GM19043 (cell line): ENCODE results near the gene MDN1.

Source experiments
- ATAC-seq: cut with Tn5 transposase; IDR thresholded peaks from one replicate; pipeline ENCODE4 v1.9.1; 2021; ENCODE audit warnings: low read depth; ENCODE audit not compliant: unreplicated experiment

Gene MDN1

DNA sequence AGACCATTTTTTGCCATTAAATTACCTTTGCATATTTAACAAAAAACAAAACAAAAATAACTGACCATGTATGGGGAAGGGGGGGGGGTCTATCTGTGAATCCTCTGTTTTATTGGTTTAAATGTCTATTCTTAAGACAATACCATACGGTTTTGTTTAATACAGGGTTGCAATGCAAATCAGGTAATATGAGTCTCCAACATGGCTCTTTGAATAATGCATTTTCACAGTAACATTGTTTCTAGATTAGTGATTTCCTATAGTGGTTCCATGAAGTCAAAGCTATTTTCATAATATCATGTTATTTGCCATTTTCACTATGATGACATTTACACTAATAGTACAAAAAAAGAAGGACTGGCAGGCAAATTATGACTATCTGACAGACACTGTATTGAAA is 116.3 kb downstream of the MDN1 start:
- no peak for ATAC-seq

DNA sequence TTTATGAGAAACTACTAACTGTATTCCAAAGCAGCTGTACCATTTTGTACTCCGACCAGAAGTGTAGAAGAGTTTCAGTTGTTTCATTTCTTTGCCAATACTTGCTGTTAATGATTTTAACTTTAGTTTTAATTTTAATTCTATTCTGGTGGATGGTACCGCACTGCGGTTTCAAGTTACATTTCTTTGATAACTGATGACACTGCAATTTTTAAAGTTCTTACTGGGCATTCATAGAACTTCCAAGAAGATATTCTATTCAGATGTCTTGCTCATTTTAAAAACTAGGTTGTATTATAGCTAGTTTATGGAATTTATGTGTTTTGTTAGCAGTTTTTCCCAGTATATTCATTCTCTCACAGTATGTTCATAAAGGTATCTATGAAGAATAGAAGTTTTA is 117.2 kb downstream of the MDN1 start:
- no peak for ATAC-seq

DNA sequence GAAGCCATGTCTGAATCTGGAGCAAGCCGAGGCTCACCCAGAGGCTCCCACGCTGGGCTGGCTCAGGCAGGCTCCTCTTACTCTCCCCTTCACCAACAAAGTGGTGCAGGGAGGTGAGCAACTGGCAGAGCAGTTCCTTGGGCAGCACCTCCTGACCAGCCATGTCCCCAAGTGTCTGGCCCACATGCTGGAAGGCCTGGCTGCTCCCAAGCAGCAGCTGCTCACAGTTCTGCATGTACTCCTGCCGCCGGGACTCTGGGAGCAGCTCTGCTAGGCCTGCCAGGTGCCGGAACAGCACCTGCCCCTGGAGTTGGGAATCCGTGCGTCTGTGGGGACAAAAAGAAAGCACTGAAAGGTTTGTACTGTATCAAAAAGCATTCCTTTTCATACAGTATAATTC is 123.9 kb downstream of the MDN1 start:
- no peak for ATAC-seq

DNA sequence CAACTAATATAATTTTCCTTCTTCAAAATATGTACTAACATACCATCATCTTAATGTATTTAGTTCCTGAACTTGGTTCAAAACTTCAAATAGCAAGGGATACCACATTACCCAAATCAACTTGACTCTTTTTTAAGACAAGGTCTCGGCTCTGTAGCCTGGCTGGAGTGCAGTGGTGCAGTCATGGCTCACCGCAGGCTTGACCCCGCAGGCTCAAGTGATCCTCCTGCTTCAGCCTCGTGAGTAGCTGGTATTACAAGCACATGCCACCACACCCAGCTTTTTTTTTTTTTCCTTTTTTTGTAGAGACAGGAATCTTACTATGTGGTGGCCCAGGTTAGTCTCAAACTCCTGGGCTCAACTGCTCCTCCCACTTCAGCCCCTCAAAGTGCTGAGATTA is 125.2 kb downstream of the MDN1 start:
- ATAC-seq = no peak

DNA sequence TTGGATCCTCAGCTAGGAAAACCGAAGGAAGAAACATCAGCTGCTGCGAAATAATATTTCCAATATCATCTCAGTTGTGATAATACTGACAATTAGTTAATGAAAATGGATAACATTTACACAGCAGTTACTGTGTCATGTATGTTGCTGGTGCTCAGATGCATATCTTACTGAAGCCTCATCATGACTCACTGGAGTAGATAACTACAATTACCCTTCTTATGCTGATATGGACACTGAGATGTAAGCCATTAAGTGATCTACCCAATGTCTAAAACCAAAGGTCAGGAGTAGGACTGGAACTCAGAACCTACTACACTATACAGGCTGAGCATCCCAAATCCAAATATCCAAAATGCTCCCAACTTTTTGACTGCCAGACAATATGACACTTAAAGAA is 126.4 kb downstream of the MDN1 start:
- no peak for ATAC-seq

DNA sequence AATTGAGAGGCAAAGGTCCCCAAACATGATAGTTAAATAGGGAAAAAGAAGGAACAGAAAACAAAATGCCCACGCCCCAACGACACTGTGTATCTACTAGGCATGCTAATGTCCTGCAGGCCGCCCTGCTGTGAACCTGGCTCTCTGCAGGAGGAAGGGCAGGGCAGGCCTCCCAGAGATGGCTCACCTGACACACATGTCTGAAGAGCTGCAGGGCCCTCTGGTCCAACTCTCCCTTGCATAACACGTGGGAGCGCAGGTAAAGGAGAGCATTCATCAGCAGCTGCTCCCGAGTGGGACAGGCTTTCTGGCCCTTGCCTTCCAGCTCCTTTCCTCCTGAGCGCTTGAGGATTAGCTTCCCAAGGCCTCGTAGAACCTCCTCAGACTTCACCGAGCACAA is 127.3 kb downstream of the MDN1 start:
- ATAC-seq = no peak

DNA sequence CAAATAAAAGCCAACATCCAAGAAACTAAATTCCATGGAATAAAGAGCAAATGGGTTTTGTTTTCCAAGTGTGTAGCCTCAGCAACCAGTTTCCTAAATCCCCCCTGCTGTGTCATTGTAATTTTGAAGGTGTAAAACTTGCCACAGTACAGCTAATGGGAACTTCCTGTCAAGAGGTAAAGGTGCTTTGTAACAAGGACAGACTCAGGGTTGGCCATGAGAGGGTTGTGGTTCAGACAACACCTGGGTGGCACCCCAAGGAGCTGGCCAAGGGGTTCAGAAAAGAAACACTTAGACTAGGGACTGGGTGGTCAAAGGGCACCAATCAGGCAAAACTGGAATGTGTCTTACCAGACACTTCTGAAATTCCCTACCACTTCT is 128.7 kb downstream of the MDN1 start:
- no peak for ATAC-seq

DNA sequence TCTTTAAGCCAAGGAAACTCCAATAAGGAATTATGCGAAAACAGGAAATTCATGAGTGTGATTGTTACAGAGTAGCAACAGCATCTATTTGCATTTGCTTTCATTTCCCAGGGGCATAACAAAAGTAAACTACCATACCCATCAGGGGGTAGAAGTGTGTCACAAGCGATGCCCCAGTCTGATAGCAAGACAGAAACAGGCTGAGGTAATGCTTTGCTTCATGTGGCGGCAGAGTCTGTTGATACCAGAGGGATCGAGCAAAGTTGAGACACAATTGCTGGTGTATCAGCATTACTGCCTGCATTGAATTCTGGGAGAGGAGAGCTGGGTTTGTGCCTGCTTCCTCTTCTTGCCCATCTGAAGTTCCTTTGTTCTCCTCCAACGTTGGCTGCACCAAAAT is 129.9 kb downstream of the MDN1 start:
- no peak for ATAC-seq

DNA sequence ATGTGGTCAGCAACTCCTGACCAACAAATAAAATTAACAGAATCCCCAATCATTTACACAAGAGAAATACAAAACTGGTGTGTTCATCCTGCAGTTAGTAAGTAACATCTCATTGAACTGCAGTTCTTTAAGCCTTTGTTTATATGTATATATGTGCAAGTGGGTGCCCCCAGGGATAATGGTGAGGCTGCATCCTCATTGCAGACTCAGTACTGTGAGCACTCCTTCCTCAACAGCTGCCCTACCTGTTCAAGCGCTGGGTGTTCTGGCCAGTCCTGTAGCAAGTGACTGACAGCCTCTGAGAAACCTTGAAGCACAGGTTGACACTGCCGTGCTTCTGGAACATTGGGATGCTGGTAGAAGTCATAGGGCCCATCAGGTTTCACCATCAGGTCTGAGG is 131.3 kb downstream of the MDN1 start:
- no peak for ATAC-seq

DNA sequence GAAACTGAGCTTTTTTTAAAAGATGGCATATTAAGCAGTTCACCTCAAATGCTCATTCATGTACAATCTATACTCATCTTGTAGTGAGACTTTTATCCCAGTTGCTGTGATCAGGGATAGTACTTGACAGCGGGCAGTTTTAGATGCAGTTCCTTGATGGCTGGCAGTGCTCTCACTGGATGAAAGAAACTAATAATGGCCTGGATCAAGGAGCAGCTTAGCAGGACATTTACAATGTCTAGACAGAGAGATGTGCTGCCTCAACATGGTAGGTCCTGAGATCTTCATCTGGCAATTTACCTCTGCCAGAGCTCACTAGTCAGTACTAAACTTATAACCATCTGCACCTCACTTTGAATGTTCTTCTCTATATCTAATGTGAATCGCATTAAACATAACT is 134.3 kb downstream of the MDN1 start:
- no peak for ATAC-seq

DNA sequence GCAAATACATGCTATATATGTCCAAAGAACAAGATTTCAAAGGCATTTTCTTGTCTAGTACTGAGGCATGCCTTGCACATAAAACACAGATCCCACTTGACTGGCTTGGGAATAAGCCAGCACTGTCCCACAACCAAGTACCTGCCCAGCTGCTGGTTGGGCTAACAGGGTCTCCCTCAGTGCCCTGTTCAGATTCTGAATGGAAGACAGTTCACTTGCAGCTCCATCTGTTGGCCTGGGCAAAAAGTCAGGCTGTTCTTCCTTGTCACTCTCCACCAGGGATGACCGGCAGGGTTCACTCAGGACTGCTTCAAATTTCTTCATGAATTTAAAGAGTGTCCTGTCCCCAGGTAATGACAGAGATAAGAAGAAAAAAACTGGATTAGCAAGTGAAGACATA is 136.6 kb downstream of the MDN1 start:
- no peak for ATAC-seq

DNA sequence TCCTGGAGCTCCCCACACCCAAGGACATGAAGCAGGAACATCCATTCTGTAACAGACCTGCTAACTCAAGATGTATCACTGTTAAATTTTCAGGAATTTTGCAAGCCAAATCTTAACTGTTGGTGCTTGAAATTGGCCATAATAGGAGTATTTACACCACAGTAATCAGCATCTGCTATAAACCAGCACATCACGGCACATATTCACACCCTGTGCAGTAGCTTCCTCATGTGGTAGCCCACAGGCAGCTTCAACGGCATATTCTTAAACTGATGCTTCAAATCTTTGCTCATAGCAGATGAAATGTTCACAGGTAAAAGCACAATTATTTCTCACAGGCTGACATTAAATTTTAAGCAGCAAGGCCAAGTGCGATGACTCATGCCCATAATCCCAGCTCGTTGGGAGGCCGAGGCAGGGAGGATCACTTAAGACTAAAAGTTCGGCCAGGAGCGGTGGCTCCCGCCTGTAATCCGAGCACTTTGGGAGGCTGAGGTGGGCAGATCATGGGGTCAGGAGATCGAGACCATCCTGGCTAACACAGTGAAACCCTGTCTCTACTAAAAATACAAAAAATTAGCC is 137.5 kb downstream of the MDN1 start:
- no peak for ATAC-seq

DNA sequence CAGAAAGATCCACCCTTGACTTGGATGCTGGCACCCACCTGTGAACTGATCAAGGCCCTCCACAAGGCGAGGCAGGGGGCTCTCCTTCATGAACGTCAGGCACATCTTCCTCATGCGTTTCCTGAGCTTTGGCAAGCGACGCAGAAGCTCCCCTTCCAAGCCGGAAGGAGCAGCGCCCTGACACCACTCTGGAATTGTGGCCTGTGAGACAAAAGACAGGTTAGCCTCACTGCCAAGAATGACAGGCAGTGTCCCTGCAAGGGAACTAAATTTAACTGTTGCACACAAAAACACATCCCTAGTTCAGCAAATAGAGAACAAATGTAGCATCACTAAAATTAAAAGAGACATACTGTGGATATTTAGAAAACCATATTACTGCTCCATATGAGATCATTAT is 139.0 kb downstream of the MDN1 start:
- no peak for ATAC-seq

DNA sequence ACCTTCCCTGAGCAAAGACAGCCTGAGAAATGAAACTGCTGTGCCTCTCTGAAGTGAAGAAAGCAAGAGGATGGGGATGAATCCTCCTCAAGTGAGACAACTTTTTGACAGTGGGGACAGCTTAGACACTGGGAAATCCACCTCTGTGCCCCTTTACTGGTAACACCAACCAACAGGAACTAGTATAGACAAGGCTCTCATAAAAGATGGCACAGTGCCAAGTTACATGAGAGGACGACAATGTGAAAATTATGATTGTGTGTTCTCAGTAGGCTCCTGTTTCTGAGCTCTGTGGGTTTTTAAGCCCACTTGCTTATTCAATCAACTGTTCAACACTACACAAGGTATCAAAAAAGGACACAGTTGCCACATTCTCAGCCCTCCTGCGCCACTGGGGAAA is 139.4 kb downstream of the MDN1 start:
- no peak for ATAC-seq

DNA sequence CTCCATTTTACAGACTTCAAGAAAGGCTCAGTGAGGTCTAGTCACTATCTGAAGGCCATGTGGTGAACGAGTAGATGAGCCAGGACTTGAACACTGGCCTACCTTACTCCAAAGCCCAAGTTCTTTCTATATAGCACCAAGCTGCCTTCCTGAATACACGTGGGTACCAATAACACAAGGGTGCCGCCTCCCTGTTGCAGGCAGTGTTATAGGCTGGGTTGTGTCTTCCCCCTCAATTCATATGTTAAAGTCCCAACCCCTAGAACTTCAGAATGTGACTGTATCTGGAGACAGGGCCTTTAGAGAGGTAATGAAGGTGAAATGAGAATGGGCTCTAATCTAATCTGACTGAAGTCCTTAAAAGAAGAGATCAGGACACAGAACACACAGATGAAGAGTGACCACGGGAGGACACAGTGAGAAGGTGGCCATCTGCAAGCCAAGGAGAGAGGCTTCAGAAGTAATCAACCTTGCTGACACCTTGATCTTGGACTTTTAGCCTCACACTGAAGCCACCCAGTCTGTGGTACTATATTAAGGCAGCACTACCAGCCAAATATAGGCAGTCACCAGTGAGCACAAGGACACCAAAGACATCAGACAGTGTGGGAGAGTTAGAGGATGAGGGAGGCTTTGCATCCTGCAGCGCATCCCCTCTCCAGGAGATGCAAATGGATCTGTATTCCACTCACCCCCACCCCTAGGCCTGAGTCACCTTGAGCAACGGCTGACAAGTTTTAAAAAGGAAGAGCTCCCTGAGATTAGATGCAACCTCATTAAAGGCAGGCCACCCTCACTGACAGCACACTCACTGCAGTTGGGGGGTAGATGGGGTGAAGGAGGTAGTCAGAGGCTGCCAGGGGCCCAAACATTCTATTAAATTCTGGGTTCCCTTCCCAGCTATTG is 140.1 kb downstream of the MDN1 start:
- ATAC-seq = no peak

DNA sequence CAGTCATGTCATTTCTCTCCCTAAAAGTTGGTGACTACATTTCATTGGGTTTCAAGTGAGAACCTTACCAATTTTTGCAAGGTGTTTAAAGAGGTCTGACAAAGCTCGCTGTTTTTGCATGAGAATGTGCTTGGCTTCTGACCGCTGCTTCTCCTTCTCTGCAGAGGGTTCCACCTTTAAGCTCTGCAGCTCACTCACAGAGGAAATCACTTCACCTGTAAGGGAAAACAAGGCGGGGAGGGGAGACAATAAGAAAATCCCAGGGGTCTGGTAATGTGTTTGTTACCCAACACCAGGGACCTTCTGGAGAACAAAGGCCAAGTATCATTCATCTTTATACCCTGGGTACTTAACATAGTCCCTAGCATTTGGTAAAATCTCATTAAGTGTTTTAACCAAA is 141.1 kb downstream of the MDN1 start:
- ATAC-seq = no peak

DNA sequence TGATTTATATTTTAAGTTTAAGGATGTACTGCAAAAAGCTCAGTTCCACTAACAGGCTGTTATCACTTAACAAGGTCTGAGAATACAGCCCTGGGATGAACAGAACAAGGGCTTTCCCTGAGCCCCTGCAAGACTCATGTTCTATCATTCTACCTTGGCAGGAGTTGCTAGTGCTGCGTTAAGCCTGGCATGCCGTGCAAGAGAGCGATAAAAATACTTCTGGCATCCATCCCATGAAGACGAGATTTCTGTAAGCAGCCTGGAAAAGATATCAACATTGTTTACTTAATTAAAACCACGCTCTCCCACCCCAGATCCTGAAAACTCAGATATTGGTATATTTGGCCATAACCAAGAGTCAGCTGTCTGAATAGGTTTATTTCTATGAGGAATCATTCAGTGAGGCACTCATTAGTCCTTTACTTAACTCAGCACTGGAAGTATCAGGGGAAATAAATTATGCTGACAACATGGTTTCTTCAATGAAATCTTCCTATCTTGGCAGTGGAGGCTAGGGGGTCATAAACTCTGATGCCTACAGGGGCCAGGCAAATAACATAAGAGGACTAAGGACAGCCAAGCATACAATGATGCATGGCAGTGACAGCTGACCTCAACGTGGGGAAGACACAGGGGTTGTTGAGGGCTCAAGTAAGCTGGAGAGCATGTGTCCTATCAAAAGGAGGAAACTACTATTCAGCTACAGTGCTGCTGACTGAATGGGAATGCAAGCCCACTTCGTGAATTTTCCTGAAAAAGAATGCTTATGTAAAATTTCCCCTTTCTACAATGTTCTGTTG is 143.4 kb downstream of the MDN1 start:
- no peak for ATAC-seq

DNA sequence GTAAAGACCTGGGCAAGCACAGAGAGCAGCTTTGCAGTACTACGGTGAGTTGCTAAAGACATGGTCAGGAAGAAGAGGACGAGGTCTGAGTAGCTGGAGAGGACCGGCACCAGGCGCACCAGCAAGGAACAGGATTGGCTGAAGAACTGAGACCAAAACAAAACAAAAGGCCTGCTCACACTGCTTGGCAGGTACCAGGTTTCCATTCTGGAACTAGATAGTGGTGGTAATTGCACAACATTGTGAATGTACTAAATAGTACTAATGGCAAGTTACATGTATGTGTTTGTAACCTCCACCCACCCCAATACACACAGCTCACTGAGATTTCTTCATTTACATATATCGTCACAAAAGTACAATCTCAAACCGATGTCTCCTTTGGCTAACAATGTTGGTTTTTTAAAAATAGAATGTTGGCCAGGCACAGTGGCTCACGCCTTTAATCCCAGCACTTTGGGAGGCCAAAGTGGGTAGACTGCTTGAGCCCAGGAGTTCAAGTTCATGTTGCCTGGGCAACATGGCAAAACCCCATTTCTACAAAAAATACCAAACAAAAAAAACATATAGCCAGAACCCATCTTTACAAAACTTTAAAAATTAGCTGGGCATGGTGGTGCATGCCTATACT is 148.5 kb downstream of the MDN1 start:
- no peak for ATAC-seq

DNA sequence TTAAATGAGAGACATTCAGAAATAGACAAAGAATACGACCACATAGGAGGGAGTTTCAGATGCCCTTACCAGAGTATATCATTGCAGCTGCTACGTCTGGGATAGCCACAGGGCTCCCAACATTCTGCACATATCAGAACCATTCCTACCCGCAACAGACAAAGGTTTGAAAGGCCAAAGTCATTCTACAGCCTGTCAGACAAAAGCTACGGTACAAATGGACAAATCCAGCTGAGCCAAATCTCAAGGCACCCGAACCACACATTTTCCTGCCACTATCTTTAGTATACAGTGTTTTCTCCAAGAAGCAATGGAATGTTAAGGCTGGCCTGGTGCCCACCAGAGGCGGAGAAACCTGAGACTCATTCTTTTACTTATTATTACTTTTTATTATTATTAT is 150.6 kb downstream of the MDN1 start:
- ATAC-seq = no peak

DNA sequence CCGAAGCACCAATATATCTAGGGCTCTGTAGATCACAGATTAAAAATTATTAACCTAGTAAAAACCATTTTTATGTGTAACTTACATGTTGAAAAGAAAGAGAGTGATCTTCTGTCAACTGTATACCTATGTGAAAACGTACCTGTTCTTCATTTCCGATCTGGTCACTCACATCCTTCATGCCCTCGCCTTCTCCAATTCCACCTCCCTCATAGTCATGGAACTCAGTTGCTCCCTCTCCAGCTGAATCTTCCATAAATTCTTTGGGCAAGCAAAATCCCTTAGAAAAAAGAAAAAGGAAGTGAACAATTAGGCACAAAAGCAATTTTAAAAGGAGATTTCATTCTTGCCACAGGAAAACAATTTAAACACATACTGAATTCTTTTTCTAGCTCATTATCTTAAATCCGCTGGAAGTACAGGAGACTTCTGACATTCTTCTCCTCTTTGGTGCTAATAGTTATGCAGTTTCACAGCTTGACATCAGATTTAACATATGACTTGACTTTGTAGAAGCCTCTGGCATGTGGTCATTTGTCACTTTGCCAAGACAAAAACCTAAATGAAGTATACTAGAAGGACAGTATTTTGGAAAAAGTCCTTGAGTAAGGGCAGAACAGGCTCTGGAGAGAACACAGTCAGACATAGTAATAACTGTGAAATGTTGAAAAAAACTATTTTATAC is 151.6 kb downstream of the MDN1 start:
- ATAC-seq = no peak
